Common myeloid progenitor, CD34-positive (primary cell): ENCODE measurements around the gene RRAGD.

Source experiments
- CTCF ChIA-PET: fragments of 350-600 bp; sonication (Branson Sonifier 250); formaldehyde crosslinking; loops from one replicate; lab custom pipeline; 2021; ENCODE audit warnings: antibody characterized with exemption; lab: Charles Lee
- POLR2A ChIA-PET: fragments of 350-600 bp; sonication (Branson Sonifier 250); formaldehyde crosslinking; loops from one replicate; lab custom pipeline; 2021; ENCODE audit warnings: antibody characterized with exemption; lab: Charles Lee
- DNase-seq, 3 donors: peaks; one replicate each; pipeline versions ENCODE4 v3.0.0 to v3.0.0-alpha.2; 2013
- H3K27ac ChIP-seq, 2 experiments: 1 replicate in 1 of 2; 2 replicates in 1 of 2; pipeline ENCODE4 v1.7.0; 2013; ENCODE audit warnings: inconsistent platforms in 2 of 2, low read length in 2 of 2, mild to moderate bottlenecking in 2 of 2, low read depth in 1 of 2, moderate library complexity in 1 of 2; ENCODE audit not compliant: severe bottlenecking in 2 of 2, insufficient read depth in 1 of 2, poor library complexity in 1 of 2
- H3K27me3 ChIP-seq, 5 experiments: replicated peaks in 2 of 5; 1 replicate in 3 of 5; 2 replicates in 2 of 5; pipeline versions ENCODE4 v1.6.1 to v1.7.0; 2013; ENCODE audit warnings: low read length in 4 of 5, mild to moderate bottlenecking in 2 of 5, moderate library complexity in 2 of 5, inconsistent platforms in 1 of 5; ENCODE audit not compliant: insufficient read depth in 5 of 5, control insufficient read depth in 4 of 5
- H3K36me3 ChIP-seq, 4 experiments: 1 replicate in 2 of 4; 2 replicates in 2 of 4; pipeline versions ENCODE4 v1.6.1 to v1.7.0; 2013; ENCODE audit warnings: low read length in 3 of 4, control low read depth in 1 of 4, mild to moderate bottlenecking in 1 of 4; ENCODE audit not compliant: control insufficient read depth in 4 of 4, insufficient read depth in 4 of 4
- H3K4me1 ChIP-seq, 4 experiments: 1 replicate in 3 of 4; 2 replicates in 1 of 4; pipeline versions ENCODE4 v1.6.1 to v1.7.1; 2013; ENCODE audit warnings: low read length in 3 of 4, mild to moderate bottlenecking in 3 of 4, control low read depth in 1 of 4, inconsistent platforms in 1 of 4, moderate library complexity in 1 of 4; ENCODE audit not compliant: control insufficient read depth in 4 of 4, insufficient read depth in 4 of 4; ENCODE audit errors: control extremely low read depth in 1 of 4
- H3K4me3 ChIP-seq, 7 experiments: 1 replicate in 4 of 7; 2 replicates in 3 of 7; pipeline versions ENCODE4 v1.5.1 to v1.7.0; 2013; ENCODE audit warnings: mild to moderate bottlenecking in 7 of 7, low read length in 6 of 7, moderate library complexity in 6 of 7, inconsistent platforms in 2 of 7, low read depth in 2 of 7, control low read depth in 1 of 7; ENCODE audit not compliant: insufficient read depth in 4 of 7, control insufficient read depth in 1 of 7; ENCODE audit errors: extremely low read depth in 1 of 7
- H3K9me3 ChIP-seq, 5 experiments: 1 replicate in 4 of 5; 2 replicates in 1 of 5; pipeline versions ENCODE4 v1.6.1 to v1.7.1; 2013; ENCODE audit warnings: low read length in 4 of 5, mild to moderate bottlenecking in 2 of 5, inconsistent platforms in 1 of 5, low read depth in 1 of 5, moderate library complexity in 1 of 5; ENCODE audit not compliant: control insufficient read depth in 4 of 5, insufficient read depth in 2 of 5; ENCODE audit errors: control extremely low read depth in 1 of 5
- WGBS: methylation state at CpG from one replicate; pipeline ENCODE4 v1.1.5; 2013; ENCODE audit not compliant: insufficient coverage; 5-methylcytosine and 5-hydroxymethylcytosine counted together

The RRAGD gene

DNA sequence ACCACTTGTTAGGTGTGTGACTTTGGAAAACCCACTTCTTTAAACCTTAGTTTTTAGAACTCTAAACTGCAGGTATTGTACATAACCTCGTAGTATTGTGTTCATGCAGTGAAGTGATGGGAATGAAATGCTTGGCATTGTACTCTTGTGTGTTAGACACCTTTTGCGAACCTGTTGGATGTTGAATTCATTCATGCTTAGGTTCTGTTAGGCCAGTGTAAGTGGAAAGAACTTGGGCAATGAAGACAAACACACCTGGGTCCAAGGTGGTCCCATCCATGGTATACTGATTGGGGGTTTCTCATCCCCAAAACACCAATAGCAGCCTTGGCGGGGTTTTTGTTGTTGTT is 22.1 kb upstream of the RRAGD start:
- Histone ChIP-seq H3K4me1 (peaks cover 0 to 23% (median 14%) of the 10 kb centered on the region in 4 experiments), H3K27me3 (no peaks in the 10 kb centered on the region), H3K36me3 (no peaks in the 10 kb centered on the region), H3K4me3 (peak overlapping the region in 5 of 7 experiments; percentile 63 to 83 (median 76)), H3K27ac (no peak overlapping the region), H3K9me3 (no peaks in the 10 kb centered on the region)
- DNase-seq: no peak
- ChIA-PET CTCF (interaction anchor here (0.6 to 1.8 kb wide), 11 partner anchors 9 to 177 kb away, joined by 3 to 6 read pairs (median 4); no protein-coding TSS in a partner anchor), POLR2A (no interaction called here)
- WGBS: 70% methylated on average over 2 of the region's 3 CpGs

DNA sequence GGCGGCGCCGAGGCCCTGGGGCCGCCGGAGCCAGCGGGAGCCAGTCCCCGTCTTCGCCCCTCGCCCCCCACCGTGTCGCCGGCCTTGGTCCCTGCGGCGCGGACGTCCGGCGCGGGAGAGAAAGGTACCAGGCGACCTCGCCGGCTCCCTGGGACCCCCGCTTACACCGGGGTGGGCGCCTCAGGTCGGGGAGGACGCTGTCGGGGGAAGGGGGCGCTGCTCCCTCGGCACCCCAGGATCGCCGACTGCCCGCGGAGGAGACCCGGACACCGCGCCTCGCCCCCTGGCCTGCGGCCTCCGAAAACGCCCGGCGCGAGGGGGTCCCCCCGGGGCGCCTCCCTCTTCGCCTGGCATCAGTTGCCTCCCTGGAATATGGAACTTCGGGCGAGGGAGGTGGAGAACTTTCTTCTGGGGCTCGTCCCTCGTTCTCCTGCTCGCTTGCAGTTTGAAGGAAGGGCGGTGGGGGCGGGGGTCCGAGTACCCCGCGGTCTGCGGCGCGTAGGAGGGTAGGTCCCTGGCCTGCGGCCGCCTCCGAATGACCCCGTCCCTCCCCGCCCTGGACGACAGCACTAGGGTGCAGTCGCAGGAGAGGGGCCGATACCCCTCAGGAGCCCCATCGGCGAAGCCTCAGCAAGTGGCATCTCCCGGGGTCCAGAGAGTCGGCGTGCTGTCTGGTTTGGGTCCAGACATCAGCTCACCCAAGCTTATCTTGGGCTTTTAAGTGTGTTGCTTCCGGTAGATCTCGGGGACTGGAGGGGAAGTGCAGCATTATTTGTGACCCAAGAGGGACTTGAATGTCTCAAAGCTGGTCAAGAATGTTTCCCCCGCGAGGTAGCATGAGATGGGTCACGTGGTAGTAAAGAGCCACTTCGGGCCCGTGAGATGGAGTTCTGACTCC is 21.4 kb upstream of the RRAGD start:
- H3K4me1 ChIP-seq: peaks cover 0 to 23% (median 14%) of the 10 kb centered on the region in 4 experiments
- POLR2A ChIA-PET: interaction anchor here (1.6 kb wide), 1 partner anchor 22 kb away, joined by 4 read pairs; the partner anchor contains the start of gene RRAGD
- CTCF ChIA-PET: interaction anchor here (0.6 to 5.4 kb wide), 22 partner anchors 10 to 254 kb away, joined by 3 to 53 read pairs (median 4); partner anchors contain the start of gene RRAGD
- no peaks in the 10 kb centered on the region for H3K27me3 ChIP-seq
- WGBS: under 1% methylated on average over 65 of the region's 80 CpGs
- no peaks in the 10 kb centered on the region for H3K9me3 ChIP-seq
- no peak overlapping the region for H3K27ac ChIP-seq
- H3K36me3 ChIP-seq: no peaks in the 10 kb centered on the region
- H3K4me3 ChIP-seq: peak overlapping the region; percentile 63 to 83 (median 73)
- peak in 2 of 3 donors; percentile 55 to 65 for DNase-seq

DNA sequence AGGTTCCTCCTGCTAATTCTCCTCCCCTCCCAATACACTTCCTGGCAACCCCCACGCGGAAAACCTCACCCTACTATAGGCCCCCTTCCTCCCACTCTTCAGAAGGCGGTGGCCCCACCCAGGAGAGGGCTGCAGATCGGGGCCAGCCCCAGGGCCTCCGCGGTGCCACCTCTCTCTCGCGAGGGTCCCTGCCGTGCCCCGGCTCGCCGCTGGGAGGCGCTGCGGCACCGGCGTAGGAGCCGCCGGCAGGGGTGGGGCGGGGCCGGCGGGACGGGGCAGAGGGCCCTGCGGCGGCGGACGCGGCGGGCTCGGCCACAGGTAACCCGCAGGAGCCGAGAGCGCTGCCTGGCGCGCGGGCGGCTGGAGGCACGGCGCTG is 20.8 kb upstream of the RRAGD start, which contains the start of gene ANKRD6:
TSS of gene ANKRD6 (plus strand) at position 278 of the 377 bp plus-strand sequence. CDS start 133,825 bp downstream, outside the sequence.
- POLR2A ChIA-PET: interaction anchor here (1.6 kb wide), 1 partner anchor 21 kb away, joined by 4 read pairs; the partner anchor contains the start of gene RRAGD
- no peak within 1 kb of the TSS for H3K27ac ChIP-seq

DNA sequence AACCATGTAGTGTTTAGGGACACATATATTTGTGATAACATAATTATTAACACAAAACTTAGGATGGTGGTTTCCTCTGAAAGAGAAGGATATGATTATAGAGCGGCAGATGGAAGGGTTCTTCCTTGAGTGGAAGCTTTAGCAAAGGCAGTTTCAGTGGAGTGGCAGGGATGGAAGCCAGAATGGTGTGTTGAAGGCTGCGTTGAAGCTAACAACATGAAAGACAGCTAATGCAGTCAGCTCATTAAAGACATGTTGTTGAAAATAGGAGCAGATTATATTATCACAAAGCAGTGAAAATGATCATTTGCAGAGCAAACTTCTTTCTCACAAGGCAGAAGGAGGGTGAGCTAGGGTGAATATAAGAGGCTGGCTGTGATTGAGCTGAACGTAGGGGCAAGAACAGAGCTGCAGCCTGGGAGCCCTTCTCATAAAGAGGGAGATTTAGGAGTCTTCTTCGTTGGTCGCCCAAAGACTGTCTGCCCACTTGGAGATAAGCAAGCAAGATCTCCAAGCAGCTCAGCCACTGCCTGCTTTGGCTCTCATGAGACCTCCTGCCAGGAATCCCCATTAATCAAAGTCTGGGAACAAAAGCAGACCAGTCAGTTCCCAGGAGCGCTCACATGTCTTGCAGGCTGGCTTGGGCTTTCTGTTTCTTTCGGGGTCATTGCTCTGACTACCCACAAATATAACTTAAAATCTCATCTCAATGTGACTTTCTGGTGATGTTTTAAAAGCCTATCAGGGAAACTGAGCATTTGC is 18.3 kb upstream of the RRAGD start:
- WGBS: 92% methylated on average over 6 of the region's 7 CpGs
- no peak overlapping the region for H3K27ac ChIP-seq
- H3K4me1 ChIP-seq: peaks cover 0 to 16% (median 14%) of the 10 kb centered on the region in 4 experiments
- no peak overlapping the region for H3K4me3 ChIP-seq
- CTCF ChIA-PET: interaction anchor here (1.0 to 5.4 kb wide), 9 partner anchors 16 to 187 kb away, joined by 3 to 58 read pairs (median 9); partner anchors contain the start of gene RRAGD
- H3K27me3 ChIP-seq: no peaks in the 10 kb centered on the region
- POLR2A ChIA-PET: no interaction called here
- no peaks in the 10 kb centered on the region for H3K9me3 ChIP-seq
- H3K36me3 ChIP-seq: no peaks in the 10 kb centered on the region
- DNase-seq: no peak

More for the DNA sequence above, 20.8 kb upstream of the RRAGD start, which contains the start of gene ANKRD6:
- no peaks in the 10 kb centered on the region for H3K9me3 ChIP-seq
- DNase-seq: peak; percentile 72 to 78 (median 75)
- no peaks in the 10 kb centered on the region for H3K27me3 ChIP-seq
- CTCF ChIA-PET: interaction anchor here (0.7 to 5.4 kb wide), 29 partner anchors 8 to 450 kb away, joined by 3 to 58 read pairs (median 4); partner anchors contain the start of gene RRAGD
- 0% methylated on average over 14 of the region's 38 CpGs for WGBS
- peak within 1 kb of the TSS; percentile 63 to 83 (median 73) for H3K4me3 ChIP-seq
- peaks cover 0 to 23% (median 14%) of the 10 kb centered on the region in 4 experiments for H3K4me1 ChIP-seq
- H3K36me3 ChIP-seq: no peaks in the 10 kb centered on the region

DNA sequence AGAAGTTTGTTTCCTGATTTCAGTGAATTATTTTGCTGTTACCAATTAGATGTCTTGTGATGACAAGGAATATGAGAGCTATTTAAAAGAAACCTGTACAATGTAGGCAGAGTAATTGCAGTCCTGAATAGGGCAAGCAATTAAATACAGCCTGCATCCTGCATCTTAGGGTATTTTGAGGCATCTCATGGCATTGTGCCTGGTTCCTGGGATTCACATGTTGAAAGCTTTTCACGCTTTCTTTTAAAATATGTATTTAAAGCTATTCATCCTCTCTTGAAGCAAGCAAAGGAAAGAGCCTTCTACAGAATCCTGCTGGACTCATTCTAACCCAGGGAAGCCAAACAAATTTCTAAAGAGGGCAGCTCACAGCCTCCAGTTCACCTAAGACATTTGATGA is 4.7 kb upstream of the RRAGD start:
- Histone ChIP-seq H3K36me3 (no peaks in the 10 kb centered on the region), H3K4me1 (peaks cover 4 to 16% (median 12%) of the 10 kb centered on the region in 4 experiments), H3K27me3 (no peaks in the 10 kb centered on the region), H3K4me3 (no peak overlapping the region), H3K27ac (no peak overlapping the region), H3K9me3 (no peaks in the 10 kb centered on the region)
- WGBS: no CpG with 5 or more reads among the region's 1 CpG
- POLR2A ChIA-PET: no interaction called here
- no peak for DNase-seq
- CTCF ChIA-PET: interaction anchor here (1.1 to 7.8 kb wide), 7 partner anchors 8 to 192 kb away, joined by 3 to 53 read pairs (median 4); partner anchors contain the start of gene ANKRD6

DNA sequence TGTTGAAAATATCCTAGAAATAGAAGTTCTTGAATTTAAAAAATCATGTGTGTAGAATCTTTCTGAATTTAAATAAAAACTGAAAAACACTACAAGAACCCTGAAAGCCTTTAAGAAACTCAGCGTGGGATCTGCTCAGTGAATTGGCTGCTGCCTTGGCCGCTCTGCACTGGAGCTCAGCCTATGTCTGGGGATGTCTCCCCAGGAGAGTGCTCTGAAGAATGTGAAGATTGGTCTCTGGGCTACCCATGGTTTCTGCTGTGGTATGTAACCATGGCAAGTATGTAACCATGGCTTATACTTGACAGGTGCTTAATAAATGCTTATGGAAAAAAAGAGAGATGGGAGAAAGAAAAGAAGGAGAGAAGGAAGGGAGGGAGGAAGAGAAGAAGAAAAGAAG is 3.1 kb upstream of the RRAGD start:
- H3K4me1 ChIP-seq: peaks cover 4 to 29% (median 21%) of the 10 kb centered on the region in 4 experiments
- ChIA-PET CTCF (interaction anchor here (1.3 to 7.8 kb wide), 2 partner anchors 15 to 183 kb away, joined by 3 to 53 read pairs; partner anchors contain the start of gene ANKRD6), POLR2A (no interaction called here)
- no peak for DNase-seq
- no peaks in the 10 kb centered on the region for H3K36me3 ChIP-seq
- H3K27me3 ChIP-seq: no peaks in the 10 kb centered on the region
- no peaks in the 10 kb centered on the region for H3K9me3 ChIP-seq
- WGBS: 100% methylated on average over 2 of the region's 2 CpGs
- no peak overlapping the region for H3K27ac ChIP-seq
- H3K4me3 ChIP-seq: no peak overlapping the region
